ENCODE data around the gene GGA3.

DNA sequence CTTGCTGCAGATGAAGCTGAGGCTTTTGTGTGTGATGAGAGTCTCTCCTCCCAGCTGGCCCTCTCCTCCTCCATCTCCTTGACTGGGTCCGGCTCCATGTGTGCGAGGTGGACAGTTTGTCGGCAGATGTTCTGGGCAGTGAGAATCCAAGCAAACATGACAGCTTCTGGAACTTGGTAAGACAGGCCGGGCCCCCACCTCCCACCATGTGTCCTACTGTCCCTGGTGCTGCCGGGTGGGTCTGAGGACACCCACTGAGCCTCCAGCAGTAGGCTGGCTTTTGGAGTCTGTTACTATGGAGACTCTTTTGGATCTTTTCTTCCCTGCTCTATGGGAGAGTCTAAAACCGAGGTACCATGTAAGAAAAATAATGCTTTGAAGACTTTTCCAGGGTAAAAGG, 43.3 kb downstream of the GGA3 start:
- TF ChIP-seq CTCF (IDR thresholded peaks at IDR 0.05; ENCODE audit: low read depth, low read length) (no peak), POLR2A (IDR thresholded peaks at IDR 0.05; ENCODE audit: extremely low read depth, insufficient read length) (no peak), MAX (IDR thresholded peaks at IDR 0.05; ENCODE audit: low read depth, low read length) (no peak), MYC (IDR thresholded peaks at IDR 0.05; ENCODE audit: low read depth, low read length) (no peak)

All from NB4 (cell line).